ENCODE data around the gene GRID1.

GRID1 gene

GRCh38 chr10:86356296-86356695 is 10.3 kb downstream of the GRID1 start:
- no peak overlapping the region for H3K9ac ChIP-seq (ENCODE audit: low read length)
- no peaks in the 10 kb centered on the region for H3K4me1 ChIP-seq (ENCODE audit: low read length)
- no peaks in the 10 kb centered on the region for H3K27me3 ChIP-seq (replicated peaks; ENCODE audit: insufficient read depth, low read length)
- no peak overlapping the region for H3K4me2 ChIP-seq (ENCODE audit: low read depth, low read length)
- no peak overlapping the region for H3K4me3 ChIP-seq (ENCODE audit: low read length)
- H3K9me2 ChIP-seq (replicated peaks; ENCODE audit: insufficient read depth, low read length): no peaks in the 10 kb centered on the region
- no peak overlapping the region for H3K27ac ChIP-seq (ENCODE audit: low read length)
- no peaks in the 10 kb centered on the region for H4K20me1 ChIP-seq (ENCODE audit: insufficient read depth, low read length)
- no peak for DNase-seq
- no peaks in the 10 kb centered on the region for H3K79me2 ChIP-seq (ENCODE audit: low read length)
- H3F3A ChIP-seq (ENCODE audit: insufficient read depth, low read length): no peaks in the 10 kb centered on the region
- TF ChIP-seq EZH2 (optimal IDR thresholded peaks at IDR 0.05; ENCODE audit: low read depth, low read length) (no peak), CTCF (IDR thresholded peaks at IDR 0.05; ENCODE audit: low read length) (no peak), EZH2phosphoT487 (IDR thresholded peaks at IDR 0.05; ENCODE audit: low read length) (no peak)
- no peaks in the 10 kb centered on the region for H3K36me3 ChIP-seq (replicated peaks; ENCODE audit: insufficient read depth, low read length)
- no peaks in the 10 kb centered on the region for H3K9me3 ChIP-seq (replicated peaks; ENCODE audit: insufficient read depth, low read length)
- no peak overlapping the region for H2AFZ ChIP-seq (ENCODE audit: low read length)

GRCh38 chr10:86355571-86356038 is 11.0 kb downstream of the GRID1 start:
- Histone ChIP-seq H3K9me3 (replicated peaks; ENCODE audit: insufficient read depth, low read length) (no peaks in the 10 kb centered on the region), H2AFZ (ENCODE audit: low read length) (no peak overlapping the region), H3F3A (ENCODE audit: insufficient read depth, low read length) (no peaks in the 10 kb centered on the region), H3K4me2 (ENCODE audit: low read depth, low read length) (no peak overlapping the region), H4K20me1 (ENCODE audit: insufficient read depth, low read length) (no peaks in the 10 kb centered on the region), H3K36me3 (replicated peaks; ENCODE audit: insufficient read depth, low read length) (no peaks in the 10 kb centered on the region), H3K79me2 (ENCODE audit: low read length) (no peaks in the 10 kb centered on the region), H3K4me3 (ENCODE audit: low read length) (no peak overlapping the region), H3K9me2 (replicated peaks; ENCODE audit: insufficient read depth, low read length) (no peaks in the 10 kb centered on the region), H3K4me1 (ENCODE audit: low read length) (no peaks in the 10 kb centered on the region), H3K9ac (ENCODE audit: low read length) (no peak overlapping the region), H3K27ac (ENCODE audit: low read length) (no peak overlapping the region), H3K27me3 (replicated peaks; ENCODE audit: insufficient read depth, low read length) (no peaks in the 10 kb centered on the region)
- no peak for DNase-seq
- TF ChIP-seq EZH2phosphoT487 (IDR thresholded peaks at IDR 0.05; ENCODE audit: low read length): no peak
- TF ChIP-seq CTCF (IDR thresholded peaks at IDR 0.05; ENCODE audit: low read length): no peak
- TF ChIP-seq EZH2 (optimal IDR thresholded peaks at IDR 0.05; ENCODE audit: low read depth, low read length): no peak

GRCh38 chr10:86354761-86355540 is 11.6 kb downstream of the GRID1 start:
- no peaks in the 10 kb centered on the region; the same call in 1 of the 2 replicates for H3K27me3 ChIP-seq (replicated peaks; ENCODE audit: insufficient read depth, low read length)
- H3K9ac ChIP-seq (ENCODE audit: low read length): no peak overlapping the region
- DNase-seq: no peak
- H3K9me2 ChIP-seq (replicated peaks; ENCODE audit: insufficient read depth, low read length): no peaks in the 10 kb centered on the region
- no peak overlapping the region for H3K4me2 ChIP-seq (ENCODE audit: low read depth, low read length)
- no peaks in the 10 kb centered on the region for H3K4me1 ChIP-seq (ENCODE audit: low read length)
- no peak overlapping the region for H3K4me3 ChIP-seq (ENCODE audit: low read length)
- no peaks in the 10 kb centered on the region for H3K79me2 ChIP-seq (ENCODE audit: low read length)
- no peaks in the 10 kb centered on the region for H3K36me3 ChIP-seq (replicated peaks; ENCODE audit: insufficient read depth, low read length)
- no peak overlapping the region for H3K27ac ChIP-seq (ENCODE audit: low read length)
- no peaks in the 10 kb centered on the region for H3F3A ChIP-seq (ENCODE audit: insufficient read depth, low read length)
- no peaks in the 10 kb centered on the region for H3K9me3 ChIP-seq (replicated peaks; ENCODE audit: insufficient read depth, low read length)
- TF ChIP-seq EZH2 (optimal IDR thresholded peaks at IDR 0.05; ENCODE audit: low read depth, low read length) (no peak), CTCF (IDR thresholded peaks at IDR 0.05; ENCODE audit: low read length) (no peak), EZH2phosphoT487 (IDR thresholded peaks at IDR 0.05; ENCODE audit: low read length) (no peak)
- H4K20me1 ChIP-seq (ENCODE audit: insufficient read depth, low read length): no peaks in the 10 kb centered on the region
- no peak overlapping the region for H2AFZ ChIP-seq (ENCODE audit: low read length)
